Effector memory CD8-positive, alpha-beta T cell (primary cell): ENCODE data around the gene SLC44A4.
"Not testable (repeated sequence)": the region's sequence is repeated elsewhere in the genome, so short reads cannot be mapped to it uniquely, and the experiment has no call there.

Experiments used
- ATAC-seq: fragments of 150-1000 bp; cut with Tn5 transposase; replicated peaks from 2 replicates; pipeline ENCODE4 v1.10.0; 2021; ENCODE audit warnings: mild to moderate bottlenecking, moderate library complexity
- DNase-seq, 3 experiments: peaks; one replicate each; pipeline ENCODE4 v3.0.0; 2021
- H3K27ac Mint-ChIP-seq, 2 donors: one replicate each; pipeline ENCODE4 v1.8.0; 2022; ENCODE audit warnings: mild to moderate bottlenecking in 2 of 2, mixed read lengths in 2 of 2, moderate library complexity in 2 of 2
- H3K27me3 Mint-ChIP-seq, 2 donors: one replicate each; pipeline ENCODE4 v1.8.0; 2022; ENCODE audit warnings: mixed read lengths in 2 of 2
- H3K36me3 Mint-ChIP-seq: one replicate; pipeline ENCODE4 v1.8.0; 2022; ENCODE audit warnings: mild to moderate bottlenecking, moderate library complexity, mixed read lengths; ENCODE audit not compliant: insufficient read depth
- H3K4me1 Mint-ChIP-seq, 2 donors: one replicate each; pipeline ENCODE4 v1.8.0; 2022; ENCODE audit warnings: low read depth in 2 of 2, mixed read lengths in 2 of 2
- H3K4me3 Mint-ChIP-seq, 2 donors: one replicate each; pipeline ENCODE4 v1.8.0; 2022; ENCODE audit warnings: mild to moderate bottlenecking in 2 of 2, mixed read lengths in 2 of 2, moderate library complexity in 2 of 2
- H3K9me3 Mint-ChIP-seq, 2 donors: one replicate each; pipeline ENCODE4 v1.8.0; 2022; ENCODE audit warnings: mixed read lengths in 2 of 2
- total RNA-seq, 9 experiments: gene quantifications; one replicate each; lab custom pipeline; 2026; lab: John Stamatoyannopoulos, UW

The SLC44A4 gene
- total RNA-seq, result 0 to 0.88 (median 0.11) reads per million in 9 experiments

DNA sequence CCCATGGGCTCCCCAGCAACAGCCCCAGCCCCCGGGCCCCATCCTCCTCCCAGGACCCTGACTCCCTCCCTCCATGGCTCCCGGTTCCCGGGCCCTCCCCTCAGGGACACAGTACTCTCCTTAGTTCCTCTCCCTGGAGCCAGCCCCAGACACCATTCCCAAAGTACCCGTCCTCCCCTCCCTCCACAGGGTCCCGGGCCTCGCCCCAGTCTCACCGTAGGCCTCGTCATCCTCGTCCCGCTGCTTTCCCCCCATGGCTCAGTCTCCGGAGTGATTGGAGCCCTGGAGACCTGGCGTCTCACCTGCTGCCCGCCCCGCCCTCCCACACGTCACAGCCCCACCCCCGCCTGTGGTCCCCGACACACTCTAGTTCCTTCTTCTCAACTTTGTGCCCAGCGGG lies at the start of gene SLC44A4:
SLC44A4 (minus strand) TSS at position 272 of the 400 bp plus-strand sequence; CDS start at position 255, 17 bp downstream.
- no peaks in the 10 kb centered on the region for H3K27me3 Mint-ChIP-seq
- H3K4me3 Mint-ChIP-seq, result no peak within 1 kb of the TSS
- H3K27ac Mint-ChIP-seq, result peak within 1 kb of the TSS; percentile 28 to 77
- no peaks in the 10 kb centered on the region for H3K4me1 Mint-ChIP-seq
- DNase-seq (no peak), ATAC-seq (no peak)
- H3K9me3 Mint-ChIP-seq, result no peaks in the 10 kb centered on the region
- peaks cover 24% of the 10 kb centered on the region for H3K36me3 Mint-ChIP-seq

GRCh38 chr6:31928672-31928939 lies 49.8 kb upstream of the SLC44A4 start:
- ATAC-seq (no peak), DNase-seq (no peak)
- Mint-ChIP-seq H3K36me3 (peaks cover 2% of the 10 kb centered on the region), H3K9me3 (no peaks in the 10 kb centered on the region), H3K27me3 (peaks cover 13 to 33% of the 10 kb centered on the region in 2 donors), H3K4me1 (no peaks in the 10 kb centered on the region), H3K4me3 (no peak overlapping the region), H3K27ac (no peak overlapping the region)

DNA sequence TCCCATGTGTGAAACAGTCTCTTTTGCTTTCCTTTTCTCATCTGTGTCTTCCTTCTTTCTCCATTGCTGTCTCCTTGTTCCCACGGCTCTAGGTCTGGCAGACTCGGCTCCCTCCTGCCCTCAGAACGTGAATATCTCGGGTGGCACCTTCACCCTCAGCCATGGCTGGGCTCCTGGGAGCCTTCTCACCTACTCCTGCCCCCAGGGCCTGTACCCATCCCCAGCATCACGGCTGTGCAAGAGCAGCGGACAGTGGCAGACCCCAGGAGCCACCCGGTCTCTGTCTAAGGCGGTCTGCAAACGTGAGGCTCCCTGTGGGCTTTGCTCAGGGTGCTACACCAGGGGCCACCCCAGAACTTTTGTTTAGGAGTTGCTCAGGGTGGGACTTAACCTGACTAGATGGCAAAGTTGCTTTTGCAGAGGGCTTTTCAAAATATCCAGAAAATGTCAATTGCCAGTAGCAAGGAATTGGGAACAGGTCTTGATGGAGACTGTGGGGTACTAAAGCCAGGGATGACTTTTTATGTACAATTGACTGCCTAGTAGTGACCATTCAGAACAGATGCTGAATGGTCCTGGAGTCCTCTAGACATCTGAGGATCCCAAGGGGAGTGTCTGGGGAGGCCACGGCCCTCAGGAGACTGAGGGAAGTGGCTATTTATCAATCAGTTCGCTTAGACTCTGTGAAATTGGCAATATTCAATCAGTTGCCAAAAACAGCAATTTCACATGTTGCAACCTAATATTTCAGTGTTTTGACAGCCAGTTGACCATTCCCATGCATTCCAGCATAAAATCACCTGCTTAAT lies 49.3 kb upstream of the SLC44A4 start:
- DNase-seq, result no peak
- no peak for ATAC-seq
- Mint-ChIP-seq H3K27ac (no peak overlapping the region), H3K4me3 (no peak overlapping the region), H3K9me3 (no peaks in the 10 kb centered on the region), H3K36me3 (peaks cover 3% of the 10 kb centered on the region), H3K27me3 (peaks cover 7 to 27% of the 10 kb centered on the region in 2 donors), H3K4me1 (no peaks in the 10 kb centered on the region)

GRCh38 chr6:31927242-31927862 lies 48.6 kb upstream of the SLC44A4 start, which contains the start of gene C2:
Gene C2 (plus strand): TSS chr6:31927717. CDS start chr6:31927753, 36 bp downstream.
- H3K27ac Mint-ChIP-seq, result no peak within 1 kb of the TSS
- H3K4me3 Mint-ChIP-seq, result no peak within 1 kb of the TSS
- DNase-seq (no peak), ATAC-seq (no peak)
- no peaks in the 10 kb centered on the region for H3K9me3 Mint-ChIP-seq
- H3K27me3 Mint-ChIP-seq, result peaks cover 6 to 24% of the 10 kb centered on the region in 2 donors
- H3K36me3 Mint-ChIP-seq, result peaks cover 5% of the 10 kb centered on the region
- no peaks in the 10 kb centered on the region for H3K4me1 Mint-ChIP-seq

- ATAC-seq (no peak), DNase-seq (no peak)
- Mint-ChIP-seq H3K9me3 (no peaks in the 10 kb centered on the region), H3K27me3 (peaks cover 5% of the 10 kb centered on the region in 2 donors), H3K36me3 (peaks cover 5% of the 10 kb centered on the region), H3K27ac (no peak overlapping the region), H3K4me3 (no peak overlapping the region), H3K4me1 (no peaks in the 10 kb centered on the region)
Observed at GRCh38 chr6:31922942-31923341, 44.1 kb upstream of the SLC44A4 start.

DNA sequence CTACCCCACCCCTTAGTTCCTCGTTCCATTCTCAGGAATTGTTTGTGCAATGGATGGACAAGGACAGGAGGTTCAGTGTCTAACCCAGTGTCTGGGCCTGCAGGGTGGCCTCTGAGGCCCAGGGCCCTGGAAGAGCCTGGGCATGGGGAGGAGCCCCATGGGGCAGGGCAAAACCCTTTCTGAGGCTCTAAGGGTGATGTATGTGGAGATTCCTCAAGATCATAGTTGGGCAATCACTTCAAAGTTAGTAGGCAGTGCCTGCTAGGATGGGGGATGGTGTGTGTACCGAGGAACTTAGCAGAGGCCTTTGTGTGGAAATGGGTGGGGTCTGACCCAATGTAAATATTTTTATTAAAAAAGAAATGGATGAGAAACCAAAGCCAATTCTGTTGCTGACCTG lies 42.0 kb upstream of the SLC44A4 start:
- DNase-seq (no peak), ATAC-seq (no peak)
- no peaks in the 10 kb centered on the region for H3K4me1 Mint-ChIP-seq
- no peak overlapping the region for H3K27ac Mint-ChIP-seq
- H3K36me3 Mint-ChIP-seq, result peaks cover 5% of the 10 kb centered on the region
- H3K9me3 Mint-ChIP-seq, result no peaks in the 10 kb centered on the region
- no peak overlapping the region for H3K4me3 Mint-ChIP-seq
- peaks cover 1 to 5% of the 10 kb centered on the region in 2 donors for H3K27me3 Mint-ChIP-seq

GRCh38 chr6:31919624-31920303 lies 41.0 kb upstream of the SLC44A4 start:
- ATAC-seq, result no peak

DNA sequence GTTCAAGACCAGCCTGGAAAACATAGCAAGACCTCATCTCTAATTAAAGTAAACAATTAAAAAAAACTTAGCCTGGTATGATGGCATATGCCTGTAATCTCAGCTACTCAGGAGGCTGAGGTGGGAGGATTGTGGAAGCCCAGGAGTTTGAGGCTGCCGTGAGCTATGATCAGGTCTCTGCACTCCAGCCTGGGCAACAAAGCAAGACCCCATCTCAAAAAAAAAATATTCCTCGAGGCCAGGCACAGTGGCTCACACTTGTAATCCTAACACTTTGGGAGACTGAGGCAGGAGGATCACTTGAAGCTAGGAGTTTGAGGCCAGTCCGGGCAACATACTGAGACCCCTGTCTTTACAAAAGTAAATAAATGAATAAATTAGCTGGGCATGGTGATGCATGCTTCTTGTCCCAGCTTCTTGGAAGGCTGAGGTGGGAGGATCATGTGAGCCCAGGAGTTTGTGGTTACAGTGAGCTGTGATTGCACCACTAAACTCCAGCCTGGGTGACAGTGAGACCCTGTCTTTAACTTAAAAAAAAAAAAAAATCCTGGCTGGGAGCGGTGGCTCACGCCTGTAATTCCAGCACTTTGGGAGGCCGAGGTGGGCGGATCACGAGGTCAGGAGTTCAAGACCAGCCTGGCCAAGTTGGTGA lies 39.4 kb upstream of the SLC44A4 start:
- ATAC-seq (no peak), DNase-seq (no peak)
- H3K4me3 Mint-ChIP-seq, result no peak overlapping the region
- peaks cover 2% of the 10 kb centered on the region for H3K36me3 Mint-ChIP-seq
- no peaks in the 10 kb centered on the region for H3K9me3 Mint-ChIP-seq
- H3K27me3 Mint-ChIP-seq, result peaks cover 11 to 17% of the 10 kb centered on the region in 2 donors
- H3K4me1 Mint-ChIP-seq, result no peaks in the 10 kb centered on the region
- no peak overlapping the region for H3K27ac Mint-ChIP-seq

More at GRCh38 chr6:31919624-31920303, 41.0 kb upstream of the SLC44A4 start:
- Mint-ChIP-seq H3K4me3 (no peak overlapping the region), H3K4me1 (no peaks in the 10 kb centered on the region), H3K36me3 (peaks cover 5% of the 10 kb centered on the region), H3K27ac (no peak overlapping the region), H3K27me3 (peaks cover 11 to 16% of the 10 kb centered on the region in 2 donors), H3K9me3 (no peaks in the 10 kb centered on the region)
- DNase-seq, result no peak

DNA sequence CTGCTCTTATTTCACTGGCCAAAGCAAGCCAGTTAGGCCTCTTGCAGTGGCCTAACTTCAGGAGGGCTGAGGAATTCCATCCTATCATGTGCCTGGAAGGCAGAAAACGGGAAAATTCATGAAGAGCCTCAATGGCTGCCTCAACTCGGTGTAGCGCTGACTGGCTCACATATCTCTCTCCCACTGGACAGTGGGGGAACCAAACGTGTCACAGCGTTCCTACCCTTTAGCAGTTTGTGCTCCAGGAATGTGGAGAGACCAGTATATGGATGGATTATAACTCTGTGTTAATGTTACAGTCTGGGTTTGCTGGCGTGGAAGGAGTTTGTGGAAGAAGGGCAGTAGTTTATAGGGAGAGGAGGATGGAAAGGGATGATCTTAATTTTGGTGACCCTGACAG lies 37.0 kb upstream of the SLC44A4 start:
- no peak overlapping the region for H3K4me3 Mint-ChIP-seq
- no peaks in the 10 kb centered on the region for H3K4me1 Mint-ChIP-seq
- no peaks in the 10 kb centered on the region for H3K9me3 Mint-ChIP-seq
- DNase-seq (no peak), ATAC-seq (no peak)
- peaks cover 4% of the 10 kb centered on the region for H3K36me3 Mint-ChIP-seq
- peaks cover 18 to 27% of the 10 kb centered on the region in 2 donors for H3K27me3 Mint-ChIP-seq
- H3K27ac Mint-ChIP-seq, result no peak overlapping the region

GRCh38 chr6:31915351-31915750 lies 36.6 kb upstream of the SLC44A4 start:
- H3K27me3 Mint-ChIP-seq, result peaks cover 18 to 27% of the 10 kb centered on the region in 2 donors
- DNase-seq, result no peak
- no peak overlapping the region for H3K27ac Mint-ChIP-seq
- no peaks in the 10 kb centered on the region for H3K4me1 Mint-ChIP-seq
- H3K9me3 Mint-ChIP-seq, result no peaks in the 10 kb centered on the region
- H3K36me3 Mint-ChIP-seq, result peaks cover 4% of the 10 kb centered on the region
- no peak overlapping the region for H3K4me3 Mint-ChIP-seq
- ATAC-seq, result no peak

- H3K36me3 Mint-ChIP-seq, result peaks cover 4% of the 10 kb centered on the region
- H3K27me3 Mint-ChIP-seq, result peaks cover 18 to 39% of the 10 kb centered on the region in 2 donors
- H3K4me3 Mint-ChIP-seq, result no peak overlapping the region
- H3K4me1 Mint-ChIP-seq, result no peaks in the 10 kb centered on the region
- no peak overlapping the region for H3K27ac Mint-ChIP-seq
- ATAC-seq, result no peak
- DNase-seq, result no peak
- H3K9me3 Mint-ChIP-seq, result no peaks in the 10 kb centered on the region
Observed at GRCh38 chr6:31911826-31912585, 33.2 kb upstream of the SLC44A4 start.

GRCh38 chr6:31909298-31909697 lies 30.5 kb upstream of the SLC44A4 start:
- H3K9me3 Mint-ChIP-seq, H3K4me1 Mint-ChIP-seq, H3K4me3 Mint-ChIP-seq, DNase-seq, H3K36me3 Mint-ChIP-seq, H3K27ac Mint-ChIP-seq, ATAC-seq: not testable (repeated sequence)
- peaks cover 13 to 33% of the 10 kb centered on the region in 2 donors for H3K27me3 Mint-ChIP-seq

DNA sequence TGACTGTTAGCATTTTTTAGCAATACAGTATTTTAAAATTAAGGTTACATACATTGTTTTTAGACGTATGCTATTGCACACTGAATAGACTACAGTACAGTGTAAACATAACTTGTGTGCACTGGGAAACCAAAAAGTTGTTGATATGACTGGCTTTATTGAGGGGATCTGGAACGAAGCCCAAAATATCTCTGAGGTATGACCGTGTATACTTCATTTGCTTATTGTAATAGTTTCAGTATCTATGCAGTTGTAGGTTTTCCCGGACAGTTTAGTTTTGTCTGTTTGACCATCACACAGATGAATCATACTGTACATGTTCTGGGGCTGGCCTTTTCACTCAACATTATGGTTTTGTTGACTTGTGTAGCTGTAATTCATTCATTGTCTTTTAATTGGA lies 30.0 kb upstream of the SLC44A4 start:
- Mint-ChIP-seq H3K9me3 (no peaks in the 10 kb centered on the region), H3K4me3 (no peak overlapping the region), H3K4me1 (no peaks in the 10 kb centered on the region), H3K36me3 (peaks cover 7% of the 10 kb centered on the region), H3K27me3 (peaks cover 13 to 33% of the 10 kb centered on the region in 2 donors), H3K27ac (no peak overlapping the region)
- no peak for DNase-seq
- ATAC-seq, result no peak
